ENCODE results near the gene WSB2.

DNA sequence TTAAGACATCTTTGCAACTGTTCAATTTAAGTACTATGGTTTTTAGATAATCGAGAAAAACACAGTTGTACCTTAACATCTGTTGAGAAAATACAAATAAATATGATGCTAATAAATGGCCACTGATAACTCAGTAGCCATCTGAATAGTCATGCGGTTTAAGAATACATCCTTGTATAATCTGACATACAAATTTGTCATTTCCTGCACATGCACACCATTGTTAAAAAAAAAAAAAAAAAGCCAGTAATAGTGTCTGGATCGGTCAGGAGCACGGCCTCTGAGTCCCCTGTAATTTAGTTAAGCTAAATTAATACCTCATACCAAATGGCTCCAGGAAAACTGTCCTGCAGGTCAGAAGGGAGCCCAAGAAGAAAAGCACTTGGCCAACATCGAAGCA is 27.7 kb downstream of the WSB2 start:
- TF ChIP-seq POLR2A (IDR thresholded peaks at IDR 0.05): no peak
- TF ChIP-seq, protein P1, sequence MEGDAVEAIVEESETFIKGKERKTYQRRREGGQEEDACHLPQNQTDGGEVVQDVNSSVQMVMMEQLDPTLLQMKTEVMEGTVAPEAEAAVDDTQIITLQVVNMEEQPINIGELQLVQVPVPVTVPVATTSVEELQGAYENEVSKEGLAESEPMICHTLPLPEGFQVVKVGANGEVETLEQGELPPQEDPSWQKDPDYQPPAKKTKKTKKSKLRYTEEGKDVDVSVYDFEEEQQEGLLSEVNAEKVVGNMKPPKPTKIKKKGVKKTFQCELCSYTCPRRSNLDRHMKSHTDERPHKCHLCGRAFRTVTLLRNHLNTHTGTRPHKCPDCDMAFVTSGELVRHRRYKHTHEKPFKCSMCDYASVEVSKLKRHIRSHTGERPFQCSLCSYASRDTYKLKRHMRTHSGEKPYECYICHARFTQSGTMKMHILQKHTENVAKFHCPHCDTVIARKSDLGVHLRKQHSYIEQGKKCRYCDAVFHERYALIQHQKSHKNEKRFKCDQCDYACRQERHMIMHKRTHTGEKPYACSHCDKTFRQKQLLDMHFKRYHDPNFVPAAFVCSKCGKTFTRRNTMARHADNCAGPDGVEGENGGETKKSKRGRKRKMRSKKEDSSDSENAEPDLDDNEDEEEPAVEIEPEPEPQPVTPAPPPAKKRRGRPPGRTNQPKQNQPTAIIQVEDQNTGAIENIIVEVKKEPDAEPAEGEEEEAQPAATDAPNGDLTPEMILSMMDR (IDR thresholded peaks at IDR 0.05): no peak
